GM12801 (cell line): ENCODE measurements around the gene INPP4B.

Experiments used
- CTCF ChIP-seq: IDR thresholded peaks from one replicate; pipeline ENCODE4 v1.5.1; 2011; ENCODE audit warnings: control low read depth; ENCODE audit not compliant: insufficient read length; ENCODE audit errors: extremely low read depth

INPP4B gene

GRCh38 chr4:142396279-142396678, 449.8 kb downstream of the INPP4B start:
- no peak for TF ChIP-seq CTCF

GRCh38 chr4:142393127-142393526, 453.0 kb downstream of the INPP4B start:
- TF ChIP-seq CTCF, result no peak

- TF ChIP-seq CTCF, result no peak
These were observed 459.2 kb downstream of the INPP4B start for GRCh38 chr4:142386856-142387255.

- no peak for TF ChIP-seq CTCF
These were observed 459.7 kb downstream of the INPP4B start for GRCh38 chr4:142386449-142386848.

GRCh38 chr4:142383800-142384470, 462.2 kb downstream of the INPP4B start:
- no peak for TF ChIP-seq CTCF

GRCh38 chr4:142383354-142383753, 462.7 kb downstream of the INPP4B start:
- TF ChIP-seq CTCF, result no peak

GRCh38 chr4:142380052-142380602, 466.0 kb downstream of the INPP4B start:
- no peak for TF ChIP-seq CTCF
